Neural crest cell (in vitro differentiated cells): ENCODE measurements around the gene PTMS. TPM values are rescaled to one million over a fixed set of nuclear protein-coding genes. Genes with fewer than 3 reads are reported as not detected.
A peak's percentile ranks its signal among the peaks of the same experiment; 100 is the strongest.

ENCODE experiments used
- DNase-seq: peaks from one replicate; pipeline ENCODE4 v3.0.0; 2021; ENCODE audit warnings: low read depth, mixed read lengths, low spot score
- H3K27ac Mint-ChIP-seq: one replicate; pipeline ENCODE4 v1.8.0; 2021; ENCODE audit warnings: mild to moderate bottlenecking, mixed read lengths; ENCODE audit not compliant: unreplicated experiment
- H3K27me3 Mint-ChIP-seq: 2 replicates; pipeline ENCODE4 v1.8.0; 2021; ENCODE audit warnings: low read depth, mild to moderate bottlenecking, mixed read lengths
- H3K36me3 Mint-ChIP-seq: 2 replicates; pipeline ENCODE4 v1.8.0; 2021; ENCODE audit warnings: low read depth, mild to moderate bottlenecking, mixed read lengths
- H3K4me1 Mint-ChIP-seq: 2 replicates; pipeline ENCODE4 v1.8.0; 2021; ENCODE audit warnings: mixed read lengths
- H3K4me3 Mint-ChIP-seq: one replicate; pipeline ENCODE4 v1.8.0; 2021; ENCODE audit warnings: mild to moderate bottlenecking, mixed read lengths
- H3K9me3 Mint-ChIP-seq: 2 replicates; pipeline ENCODE4 v1.8.0; 2021; ENCODE audit warnings: mixed read lengths
- CTCF ChIP-seq: fragments of 200-600 bp; sonication (generic); conservative IDR thresholded peaks from 2 replicates; pipeline ENCODE4 v1.5.0; 2021; ENCODE audit warnings: antibody characterized with exemption, mild to moderate bottlenecking
- total RNA-seq: library from RNA; stranded (reverse); gene quantifications from 2 replicates; pipeline ENCODE4 v1.2.1, GENCODE V29; 2021

Gene PTMS
- total RNA-seq, 1 donor from 2014 or later: 669 TPM

GRCh38 chr12:6753772-6754356 lies 12.3 kb upstream of the PTMS start:
- no peak for TF ChIP-seq CTCF
- Mint-ChIP-seq H3K36me3 (peaks cover 3% of the 10 kb centered on the region), H3K27me3 (no peaks in the 10 kb centered on the region), H3K4me3 (peak overlapping the region; percentile 97), H3K27ac (peak overlapping the region; percentile 99), H3K9me3 (no peaks in the 10 kb centered on the region), H3K4me1 (peaks cover 49% of the 10 kb centered on the region)
- no peak for DNase-seq

GRCh38 chr12:6754411-6754810 lies 11.8 kb upstream of the PTMS start:
- Mint-ChIP-seq H3K27me3 (no peaks in the 10 kb centered on the region), H3K27ac (no peak overlapping the region), H3K4me3 (peak overlapping the region; percentile 97), H3K4me1 (peaks cover 51% of the 10 kb centered on the region), H3K9me3 (no peaks in the 10 kb centered on the region), H3K36me3 (no peaks in the 10 kb centered on the region)
- no peak for DNase-seq
- no peak for TF ChIP-seq CTCF

GRCh38 chr12:6757028-6757690 lies 9.0 kb upstream of the PTMS start:
- no peaks in the 10 kb centered on the region for H3K9me3 Mint-ChIP-seq
- H3K4me1 Mint-ChIP-seq: peaks cover 48% of the 10 kb centered on the region
- no peak for TF ChIP-seq CTCF
- H3K27me3 Mint-ChIP-seq: no peaks in the 10 kb centered on the region
- H3K27ac Mint-ChIP-seq: peak overlapping the region; percentile 63
- H3K36me3 Mint-ChIP-seq: no peaks in the 10 kb centered on the region
- no peak overlapping the region for H3K4me3 Mint-ChIP-seq
- DNase-seq: no peak

- no peak for DNase-seq
- Mint-ChIP-seq H3K27ac (peak overlapping the region; percentile 64), H3K4me3 (peak overlapping the region; percentile 8), H3K36me3 (no peaks in the 10 kb centered on the region), H3K9me3 (peaks cover 3% of the 10 kb centered on the region), H3K27me3 (no peaks in the 10 kb centered on the region), H3K4me1 (peaks cover 49% of the 10 kb centered on the region)
- TF ChIP-seq CTCF: no peak
These were observed 7.6 kb upstream of the PTMS start for GRCh38 chr12:6758506-6759095.

- peaks cover 5% of the 10 kb centered on the region for H3K9me3 Mint-ChIP-seq
- H3K4me3 Mint-ChIP-seq: no peak overlapping the region
- no peak for DNase-seq
- H3K36me3 Mint-ChIP-seq: no peaks in the 10 kb centered on the region
- H3K4me1 Mint-ChIP-seq: peaks cover 49% of the 10 kb centered on the region
- H3K27me3 Mint-ChIP-seq: peaks cover 2% of the 10 kb centered on the region
- H3K27ac Mint-ChIP-seq: no peak overlapping the region
- TF ChIP-seq CTCF: no peak
These were observed 6.4 kb upstream of the PTMS start for GRCh38 chr12:6759741-6760140.
